ENCODE data around the gene ZNF638. TPM values are rescaled to one million over a fixed set of nuclear protein-coding genes. Genes with fewer than 3 reads are reported as not detected.

ZNF638 gene
- total and polyA plus RNA-seq, 2 of the 8 experiments (the other 6 are each of a cell fraction or from before 2014, with no cell fraction given) = 45.3 to 143 TPM

GRCh38 chr2:71282493-71282892 is 49.1 kb upstream of the ZNF638 start:
- TF ChIP-seq CTCF (IDR thresholded peaks at IDR 0.05; ENCODE audit: control extremely low read depth in 1 of 3, insufficient read depth in 1 of 3, low read depth in 1 of 3, low read length in 3 of 3) = peak in 2 of 3 experiments; percentile 34 to 37; a peak in 3 of 4 replicates
- no peak for TF ChIP-seq TEAD4 (IDR thresholded peaks at IDR 0.05; ENCODE audit: low read depth, low read length)
- TF ChIP-seq RAD21 (IDR thresholded peaks at IDR 0.05 in 1 of 2, conservative IDR thresholded peaks at IDR 0.05 in 1 of 2; ENCODE audit: low read depth in 2 of 2, low read length in 2 of 2) = peak; percentile 37 to 53; a peak in 3 of 4 replicates
- peaks cover 7% of the 10 kb centered on the region; the same call in 1 of the 2 replicates for H3K79me1 ChIP-seq (ENCODE audit: low read depth, low read length)
- H3K4ac ChIP-seq (replicated peaks; ENCODE audit: insufficient read length, low read depth, low read length) = no peak overlapping the region
- H4K5ac ChIP-seq (ENCODE audit: insufficient read length, low read depth, low read length) = no peak overlapping the region
- H3K27ac ChIP-seq (ENCODE audit: low read depth, low read length) = no peak overlapping the region
- no peaks in the 10 kb centered on the region for H3K9me3 ChIP-seq (ENCODE audit: insufficient read depth in 2 of 2, low read depth in 1 of 2, low read length in 1 of 2)
- peaks cover 3 to 14% (median 6%) of the 10 kb centered on the region in 4 experiments; a peak in 6 of 7 replicates for H3K4me1 ChIP-seq (replicated peaks in 1 of 4; ENCODE audit: control insufficient read depth in 3 of 4, insufficient read depth in 4 of 4, low read length in 3 of 4)
- no peak overlapping the region for H3K56ac ChIP-seq (replicated peaks; ENCODE audit: insufficient read length, low read depth, low read length)
- H2AK5ac ChIP-seq (ENCODE audit: low read depth, low read length) = no peak overlapping the region
- H3K9ac ChIP-seq (replicated peaks in 1 of 4; ENCODE audit: extremely low read depth in 1 of 4, low read depth in 3 of 4, low read length in 3 of 4) = no peak overlapping the region
- H3K4me3 ChIP-seq (ENCODE audit: extremely low read depth in 1 of 4, insufficient read depth in 2 of 4, low read depth in 3 of 4, low read length in 4 of 4) = no peak overlapping the region
- H2BK15ac ChIP-seq (ENCODE audit: low read length) = no peak overlapping the region
- no peak overlapping the region for H3K18ac ChIP-seq (ENCODE audit: extremely low read depth, low read length)
- DNase-seq (ENCODE audit: low read depth in 1 of 2, low spot score in 2 of 2) (no peak), FAIRE-seq (no peak)
- no peak overlapping the region for H4K8ac ChIP-seq (ENCODE audit: extremely low read depth, insufficient read depth, low read length)
- H3K36me3 ChIP-seq (ENCODE audit: control insufficient read depth in 2 of 4, insufficient read depth in 4 of 4, low read length in 3 of 4) = no peaks in the 10 kb centered on the region
- H2BK120ac ChIP-seq (replicated peaks; ENCODE audit: low read depth, low read length) = no peak overlapping the region
- ChIA-PET POLR2A (ENCODE audit: partially characterized antibody) (no interaction called here), CTCF (ENCODE audit: partially characterized antibody) (interaction anchor here (0.6 to 4.2 kb wide), 19 partner anchors 13 to 438 kb away, joined by 3 to 40 read pairs (median 4); partner anchors contain the start of genes PAIP2B and ZNF638)
- no peak overlapping the region for H4K91ac ChIP-seq (replicated peaks; ENCODE audit: insufficient read length, low read length)
- H4K20me1 ChIP-seq (replicated peaks in 1 of 2; ENCODE audit: control insufficient read depth in 1 of 2, insufficient read depth in 2 of 2, low read length in 2 of 2) = peaks cover 0 to 2% of the 10 kb centered on the region in 2 experiments
- no peaks in the 10 kb centered on the region for H3K27me3 ChIP-seq (replicated peaks in 1 of 4; ENCODE audit: control insufficient read depth in 3 of 4, extremely low read depth in 1 of 4, insufficient read depth in 3 of 4, low read length in 3 of 4)
- H3K4me2 ChIP-seq (ENCODE audit: insufficient read depth in 1 of 2, low read depth in 2 of 2, low read length in 2 of 2) = no peak overlapping the region
- no peak overlapping the region for H2BK20ac ChIP-seq (ENCODE audit: low read length)
- H3K79me2 ChIP-seq (ENCODE audit: control insufficient read depth in 1 of 2, insufficient read depth in 2 of 2, low read length in 2 of 2) = peaks cover 4 to 74% of the 10 kb centered on the region in 2 experiments
- no peak overlapping the region for H3K23ac ChIP-seq (ENCODE audit: insufficient read length)
- no peak overlapping the region for H3K14ac ChIP-seq (ENCODE audit: insufficient read length)
- H2AFZ ChIP-seq (ENCODE audit: low read length) = no peak overlapping the region
- H2BK5ac ChIP-seq (ENCODE audit: low read depth, low read length) = no peak overlapping the region
- no peak overlapping the region for H2BK12ac ChIP-seq (ENCODE audit: low read depth, low read length)
- no peaks in the 10 kb centered on the region; the same call in 1 of the 2 replicates for H3K23me2 ChIP-seq (ENCODE audit: low read depth, low read length)

Measured in H1 (cell line).